SK-N-MC (cell line): Measurements from ENCODE around the gene TBPL2.
"Not testable (repeated sequence)": the region's sequence is repeated elsewhere in the genome, so short reads cannot be mapped to it uniquely, and the experiment has no call there.

Source experiments
- EZH2 ChIP-seq: fragments of 200-600 bp; sonication (generic); IDR thresholded peaks from one replicate; pipeline ENCODE4 v1.6.1; 2017; ENCODE audit warnings: antibody characterized with exemption
- FOXP2 ChIP-seq: optimal IDR thresholded peaks from 2 replicates; pipeline ENCODE3; 2011; ENCODE audit warnings: mild to moderate bottlenecking, moderate library complexity; ENCODE audit not compliant: insufficient read depth; ENCODE audit errors: extremely low read length, control extremely low read depth
- POLR2AphosphoS5 ChIP-seq: IDR thresholded peaks from 2 replicates; pipeline ENCODE4 v1.6.1; 2012; ENCODE audit warnings: mild to moderate bottlenecking, low read depth, low read length, borderline replicate concordance

GRCh38 chr14:55383056-55383466 is 57.4 kb downstream of the TBPL2 start:
- not testable (repeated sequence) for TF ChIP-seq EZH2, POLR2AphosphoS5, FOXP2
